GM19239 (cell line): ENCODE results near the gene IRF4.

Experiments
- DNase-seq: peaks from one replicate; pipeline ENCODE4 v3.0.0; 2011; ENCODE audit warnings: low spot score; ENCODE audit not compliant: insufficient read length
- FAIRE-seq: peaks from 2 replicates; lab custom pipeline; 2011; peaks lifted over from hg19 to GRCh38; lab: Jason Lieb, UNC

IRF4 gene

DNA sequence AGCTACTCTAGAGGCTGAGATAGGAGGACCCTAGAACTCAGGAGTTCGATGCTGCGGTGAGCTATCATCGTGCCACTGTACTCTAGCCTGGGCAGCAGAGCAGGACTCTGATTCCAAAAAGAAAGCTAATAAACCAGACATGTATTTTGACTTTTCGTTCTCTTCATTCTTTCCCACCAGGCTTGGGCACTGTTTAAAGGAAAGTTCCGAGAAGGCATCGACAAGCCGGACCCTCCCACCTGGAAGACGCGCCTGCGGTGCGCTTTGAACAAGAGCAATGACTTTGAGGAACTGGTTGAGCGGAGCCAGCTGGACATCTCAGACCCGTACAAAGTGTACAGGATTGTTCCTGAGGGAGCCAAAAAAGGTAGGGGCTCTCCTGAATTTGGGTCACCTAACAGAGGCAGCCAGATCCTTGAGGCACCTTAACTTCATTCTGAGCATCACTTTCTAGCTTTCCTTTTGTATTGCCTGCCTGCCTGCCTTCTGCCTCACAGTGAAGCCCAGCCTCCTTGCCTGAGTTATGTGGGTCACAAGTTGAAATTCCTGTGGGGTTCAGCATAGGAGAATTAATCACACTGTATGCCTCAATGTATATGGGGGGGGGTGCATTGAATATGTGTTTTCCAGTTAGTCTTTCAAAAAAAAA, 3.2 kb downstream of the IRF4 start:
- peak; percentile 75 for FAIRE-seq

DNA sequence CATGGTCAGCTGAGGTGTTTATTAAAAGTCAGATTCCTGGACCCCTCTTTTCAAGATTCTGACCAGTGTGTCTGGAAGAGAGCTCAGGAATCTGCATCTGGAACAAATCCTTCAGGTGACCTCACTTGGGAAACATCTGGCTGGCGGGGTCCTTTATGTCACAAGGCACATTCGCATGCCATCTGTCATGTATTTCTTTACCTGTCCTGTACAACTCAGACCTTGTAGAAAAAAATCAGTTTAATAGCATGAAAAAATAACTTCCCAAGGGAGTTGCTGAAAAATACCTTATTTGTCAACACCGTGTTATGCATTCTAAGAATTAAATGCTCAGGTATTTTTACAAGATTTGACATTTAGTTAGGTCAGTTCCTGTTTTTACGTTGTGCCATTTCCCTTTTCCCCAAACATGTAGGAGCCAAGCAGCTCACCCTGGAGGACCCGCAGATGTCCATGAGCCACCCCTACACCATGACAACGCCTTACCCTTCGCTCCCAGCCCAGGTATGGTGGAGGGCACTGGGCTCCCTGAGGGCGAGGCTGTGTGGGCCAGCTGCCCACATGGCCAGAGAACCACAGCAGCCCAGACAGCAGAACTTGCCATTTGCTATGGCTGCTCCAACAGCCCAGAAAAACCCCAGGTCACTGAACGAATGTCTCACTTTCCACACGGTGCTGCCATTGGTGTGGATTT, 4.0 kb downstream of the IRF4 start:
- DNase-seq (no peak), FAIRE-seq (peak; percentile 4)

More for the DNA sequence above, 3.2 kb downstream of the IRF4 start:
- DNase-seq: no peak

DNA sequence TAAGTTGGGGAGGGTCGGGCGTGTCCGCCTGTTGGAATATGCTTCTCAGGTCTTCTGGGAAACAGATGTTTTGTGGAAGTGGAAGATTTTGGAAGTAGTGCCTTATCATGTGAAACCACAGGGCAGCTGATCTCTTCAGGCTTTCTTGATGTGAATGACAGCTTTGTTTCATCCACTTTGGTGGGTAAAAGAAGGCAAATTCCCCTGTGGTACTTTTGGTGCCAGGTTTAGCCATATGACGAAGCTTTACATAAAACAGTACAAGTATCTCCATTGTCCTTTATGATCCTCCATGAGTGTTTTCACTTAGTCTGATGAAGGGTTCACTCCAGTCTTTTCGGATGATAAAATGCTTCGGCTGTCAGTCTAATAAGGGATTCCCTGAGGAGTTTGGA, 4.6 kb downstream of the IRF4 start:
- no peak for DNase-seq
- no peak for FAIRE-seq

DNA sequence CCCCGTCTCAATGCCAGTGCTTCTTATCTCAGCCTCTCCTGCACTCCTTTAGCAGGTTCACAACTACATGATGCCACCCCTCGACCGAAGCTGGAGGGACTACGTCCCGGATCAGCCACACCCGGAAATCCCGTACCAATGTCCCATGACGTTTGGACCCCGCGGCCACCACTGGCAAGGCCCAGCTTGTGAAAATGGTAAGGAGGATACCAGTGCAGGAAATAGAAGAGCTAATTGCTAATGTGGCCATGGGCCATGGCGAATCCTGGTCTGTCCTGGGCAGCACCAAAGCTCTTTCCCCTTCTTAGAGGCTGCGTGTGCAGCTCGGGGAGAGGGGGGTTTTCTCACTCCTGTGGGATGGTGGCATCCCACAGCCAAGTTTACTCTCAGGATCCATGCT, 5.5 kb downstream of the IRF4 start:
- DNase-seq: no peak
- no peak for FAIRE-seq

DNA sequence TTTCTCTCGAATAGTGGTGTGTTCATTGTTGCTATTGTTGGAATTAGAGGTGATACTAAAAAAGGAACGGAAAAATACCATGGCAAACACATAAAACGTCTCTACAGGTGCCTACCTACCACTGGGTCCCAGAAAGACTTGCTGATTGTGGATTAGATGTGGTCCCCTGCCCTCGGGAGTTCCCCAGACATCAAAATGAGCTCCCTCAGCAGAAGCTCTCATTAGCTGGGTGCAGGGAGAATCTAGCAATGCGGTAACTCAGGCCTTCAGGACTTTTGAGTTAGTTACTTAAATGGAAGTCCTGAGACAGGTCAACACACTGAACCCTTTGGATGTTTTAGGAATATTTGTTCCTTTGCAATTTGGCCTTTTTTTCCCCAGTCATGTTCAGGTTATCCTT, 6.1 kb downstream of the IRF4 start:
- DNase-seq (no peak), FAIRE-seq (no peak)

DNA sequence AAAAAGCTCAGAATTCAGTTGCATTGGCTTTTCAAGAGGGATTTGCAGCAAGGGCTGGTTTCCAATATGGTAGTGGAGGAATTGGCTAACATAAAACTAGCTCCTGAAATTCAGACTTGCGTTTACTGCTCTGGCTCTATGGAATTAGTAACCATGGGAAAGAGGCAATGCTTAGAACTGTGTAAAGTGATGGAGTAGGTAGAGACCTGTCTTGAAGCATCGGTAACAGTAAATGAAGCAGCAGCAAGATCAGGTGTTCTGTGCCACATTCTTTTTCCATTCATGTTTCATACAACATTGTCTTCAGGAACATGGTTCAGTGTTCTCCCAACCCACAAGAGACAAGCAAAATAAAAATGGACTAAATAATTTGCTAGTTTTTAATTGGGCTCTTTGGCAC, 6.5 kb downstream of the IRF4 start:
- FAIRE-seq: no peak
- no peak for DNase-seq

DNA sequence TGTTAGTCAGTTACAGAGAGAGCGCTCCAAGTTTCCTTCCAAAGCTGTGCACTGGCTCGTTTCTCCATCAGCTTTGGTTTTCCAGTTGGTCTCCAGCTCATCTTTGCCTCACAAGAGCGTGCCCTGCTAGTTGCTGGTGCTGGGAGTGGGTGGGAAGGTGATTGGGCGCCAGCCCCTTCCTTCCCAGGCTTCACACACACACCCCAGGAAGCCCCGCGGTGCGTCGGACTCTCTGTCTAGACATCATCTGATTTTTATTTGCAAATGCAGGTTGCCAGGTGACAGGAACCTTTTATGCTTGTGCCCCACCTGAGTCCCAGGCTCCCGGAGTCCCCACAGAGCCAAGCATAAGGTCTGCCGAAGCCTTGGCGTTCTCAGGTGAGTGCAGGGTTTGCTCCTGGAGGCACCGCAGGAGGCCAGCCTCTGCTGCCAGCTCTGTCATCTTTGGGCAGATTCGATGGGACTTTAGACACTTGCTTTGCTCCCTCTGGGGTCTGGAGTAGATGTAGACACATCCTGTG, 7.1 kb downstream of the IRF4 start:
- FAIRE-seq: peak; percentile 61

DNA sequence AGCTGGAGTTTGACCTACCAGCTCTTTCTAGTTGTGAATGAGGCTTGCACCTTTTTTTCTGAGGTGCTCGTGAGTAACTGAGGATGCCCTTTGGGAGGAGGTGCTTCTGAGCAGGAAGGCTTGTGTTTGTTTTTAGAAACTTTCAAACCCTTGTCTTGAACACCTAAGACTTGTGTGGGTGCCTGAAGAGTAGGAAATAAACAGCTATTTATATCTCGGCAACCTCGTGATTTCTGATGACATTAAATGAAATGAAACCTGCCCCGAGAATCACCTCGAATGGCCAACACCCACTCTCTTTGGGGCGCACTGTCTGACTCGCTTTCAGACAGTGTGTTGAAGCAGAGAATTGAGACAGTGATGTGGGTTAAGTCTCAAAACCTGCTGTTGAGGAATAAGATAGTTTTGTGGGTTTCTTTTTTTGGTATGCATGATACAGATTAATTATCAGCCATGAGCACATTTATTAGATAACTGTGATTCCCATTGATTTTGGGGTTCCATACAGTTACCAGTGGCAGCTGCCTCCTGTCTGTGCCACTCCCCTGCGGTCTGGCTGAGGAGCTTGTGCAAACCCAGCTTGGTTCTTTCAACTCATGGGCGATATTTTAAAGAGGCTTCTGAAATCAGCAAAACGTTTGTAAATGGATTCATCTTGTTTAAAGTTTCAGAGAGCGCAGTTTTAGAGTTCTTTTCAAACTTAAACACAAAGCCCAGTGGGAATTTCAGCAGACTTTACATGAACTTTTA, 8.4 kb downstream of the IRF4 start:
- FAIRE-seq (peak; percentile 93), DNase-seq (no peak)

More for the DNA sequence above, 7.1 kb downstream of the IRF4 start:
- no peak for DNase-seq

DNA sequence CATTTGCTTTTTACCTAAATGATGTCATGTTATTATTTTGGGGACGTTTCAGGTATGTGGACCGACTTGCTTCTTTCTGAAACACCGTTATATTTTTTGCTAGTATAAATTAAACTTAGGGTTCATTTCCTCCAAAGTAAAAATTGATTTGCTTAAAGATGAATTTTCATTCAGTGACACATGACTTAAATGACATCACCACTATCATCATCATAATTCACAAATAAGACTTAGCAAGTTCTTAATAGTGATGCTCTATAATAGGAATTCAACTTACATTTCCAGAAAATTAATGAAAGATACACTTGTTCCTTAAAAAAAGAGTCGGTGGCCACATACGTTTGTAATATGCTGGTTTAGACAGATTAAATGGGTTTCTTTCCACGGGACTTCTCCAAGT, 9.3 kb downstream of the IRF4 start:
- DNase-seq: no peak
- no peak for FAIRE-seq

DNA sequence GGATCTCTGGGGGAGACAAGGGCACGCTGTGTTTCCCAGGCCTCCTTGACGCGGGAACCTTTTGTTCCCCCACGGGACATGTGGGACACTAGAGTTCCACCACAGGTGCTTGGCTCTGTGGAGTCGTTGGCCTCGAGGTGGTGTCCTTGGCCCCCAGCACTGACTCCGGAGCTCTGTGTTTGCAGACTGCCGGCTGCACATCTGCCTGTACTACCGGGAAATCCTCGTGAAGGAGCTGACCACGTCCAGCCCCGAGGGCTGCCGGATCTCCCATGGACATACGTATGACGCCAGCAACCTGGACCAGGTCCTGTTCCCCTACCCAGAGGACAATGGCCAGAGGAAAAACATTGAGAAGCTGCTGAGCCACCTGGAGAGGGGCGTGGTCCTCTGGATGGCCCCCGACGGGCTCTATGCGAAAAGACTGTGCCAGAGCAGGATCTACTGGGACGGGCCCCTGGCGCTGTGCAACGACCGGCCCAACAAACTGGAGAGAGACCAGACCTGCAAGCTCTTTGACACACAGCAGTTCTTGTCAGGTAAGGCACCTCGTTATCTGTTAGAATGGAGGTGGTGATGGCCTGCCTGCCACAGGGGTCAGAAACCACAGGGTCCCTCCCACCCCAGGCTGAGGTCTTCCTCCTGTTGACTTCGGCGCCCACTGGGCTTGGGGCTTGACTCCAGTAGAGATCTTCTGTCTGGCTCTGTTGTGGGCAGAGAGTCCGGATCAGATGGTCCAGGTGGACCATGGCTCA, 9.9 kb downstream of the IRF4 start:
- FAIRE-seq: peak; percentile 18
- DNase-seq: no peak

DNA sequence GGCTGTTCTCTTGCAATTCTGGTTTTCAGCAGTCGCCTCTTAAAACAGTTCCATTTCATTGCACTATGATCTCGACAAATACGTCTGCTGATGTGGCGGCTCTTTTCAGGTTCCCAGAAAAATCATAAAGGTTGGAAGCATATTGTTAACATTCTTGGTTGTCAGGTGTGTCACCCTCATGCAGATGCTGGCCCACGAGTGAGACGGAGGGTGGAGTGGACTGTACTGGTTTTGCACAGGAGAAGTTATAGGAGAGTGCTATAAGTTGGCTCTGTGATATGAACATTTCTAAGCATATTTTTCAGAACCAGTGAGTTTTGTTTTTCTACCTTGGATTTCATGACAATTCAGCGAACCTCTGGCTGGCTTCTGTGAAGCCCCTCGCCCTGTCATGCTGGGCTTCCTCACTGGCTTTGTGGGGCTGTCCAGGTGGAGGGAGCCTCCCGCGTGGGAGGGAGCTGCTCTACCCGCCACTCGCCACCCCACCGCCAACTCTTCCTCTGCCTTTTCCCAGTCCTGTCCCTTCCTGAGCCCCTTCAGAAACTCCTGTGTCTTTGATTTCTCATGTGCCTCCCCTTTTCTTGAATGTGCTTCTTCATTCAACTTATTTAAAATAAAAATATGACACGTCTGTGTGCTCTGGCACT, 10.6 kb downstream of the IRF4 start:
- no peak for DNase-seq
- peak; percentile 40 for FAIRE-seq

DNA sequence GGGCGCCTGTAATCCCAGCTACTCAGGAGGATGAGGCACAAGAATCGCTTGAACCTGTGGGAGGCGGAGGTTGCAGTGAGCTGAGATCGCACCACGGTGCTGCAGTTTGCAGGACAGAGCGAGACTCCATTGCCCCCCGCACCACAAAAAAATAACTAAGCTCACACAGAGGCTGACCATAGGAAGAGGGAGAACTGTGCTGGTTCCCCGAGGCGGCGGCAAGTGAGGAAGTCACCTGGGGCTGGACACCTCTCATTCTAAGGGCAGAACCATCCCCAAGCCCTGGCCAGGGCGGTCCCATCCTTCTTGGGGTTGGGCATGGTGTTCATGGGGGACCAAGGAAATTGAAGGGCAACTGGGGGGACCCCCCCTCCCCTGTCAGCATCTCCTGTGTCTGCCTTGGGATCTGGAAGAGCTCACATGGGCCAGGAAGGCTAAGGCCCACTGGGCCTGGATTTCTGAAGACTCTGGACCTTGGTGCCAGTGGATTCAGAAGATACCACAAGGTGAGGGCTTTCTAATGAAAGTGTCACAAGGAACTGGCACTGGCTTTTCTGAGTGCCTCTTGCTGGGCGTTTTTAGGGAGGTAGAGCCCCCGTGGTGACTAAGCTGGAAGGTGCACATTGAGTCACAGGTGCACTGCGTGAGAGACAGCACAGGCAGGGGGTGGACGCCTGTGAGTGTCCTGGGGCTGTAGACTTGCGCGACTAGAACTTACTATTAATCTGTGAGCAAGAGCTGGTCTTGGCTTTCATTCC, 11.5 kb downstream of the IRF4 start:
- peak; percentile 18 for FAIRE-seq

DNA sequence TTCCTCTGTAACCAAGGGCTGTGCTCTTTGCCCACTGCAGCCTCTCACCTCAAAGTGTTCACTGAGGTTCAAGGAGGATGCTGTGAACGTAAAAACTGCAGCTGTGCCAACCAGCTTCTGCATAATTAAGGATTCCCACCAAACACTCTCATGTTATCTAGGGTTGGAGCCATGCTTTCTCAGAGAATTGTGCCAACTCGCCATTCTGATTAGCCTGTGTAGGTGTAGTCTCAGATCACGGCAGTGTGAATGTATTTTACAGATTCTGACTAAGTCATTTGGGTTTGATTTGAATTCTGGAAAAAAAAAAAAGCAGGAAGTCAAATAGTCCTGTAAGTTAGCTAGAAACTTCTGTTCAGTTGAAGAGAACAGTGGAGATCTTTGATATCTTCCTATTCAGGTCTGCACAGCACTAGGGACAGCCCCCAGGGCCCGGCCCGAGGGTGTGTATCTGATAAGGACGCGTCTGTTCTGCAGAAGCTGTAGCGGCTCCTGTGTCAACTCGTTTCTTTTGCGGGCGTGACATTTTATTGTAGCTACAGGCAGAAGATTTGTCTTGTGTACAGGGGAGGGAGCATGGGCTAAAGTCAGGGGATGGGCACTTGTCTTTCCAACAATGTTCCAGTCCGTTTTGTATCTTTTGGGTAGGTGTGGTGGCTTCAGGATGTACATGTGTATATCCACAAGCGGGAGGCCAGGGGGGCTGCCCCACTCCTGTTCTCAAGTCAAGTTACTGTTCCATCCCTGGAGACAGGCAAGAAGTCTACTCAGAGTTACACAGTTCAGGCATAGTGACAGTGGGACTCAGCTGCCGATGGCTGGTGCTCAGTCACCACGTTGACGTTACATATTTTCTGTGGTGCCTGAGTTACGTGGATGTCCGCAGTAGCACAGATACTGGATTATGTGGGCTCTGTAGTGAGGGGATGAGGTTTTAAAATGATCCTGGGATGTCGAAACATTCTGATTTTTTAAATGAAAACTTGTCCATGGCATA, 12.4 kb downstream of the IRF4 start:
- FAIRE-seq: peak; percentile 11
- no peak for DNase-seq

More for the DNA sequence above, 11.5 kb downstream of the IRF4 start:
- no peak for DNase-seq

DNA sequence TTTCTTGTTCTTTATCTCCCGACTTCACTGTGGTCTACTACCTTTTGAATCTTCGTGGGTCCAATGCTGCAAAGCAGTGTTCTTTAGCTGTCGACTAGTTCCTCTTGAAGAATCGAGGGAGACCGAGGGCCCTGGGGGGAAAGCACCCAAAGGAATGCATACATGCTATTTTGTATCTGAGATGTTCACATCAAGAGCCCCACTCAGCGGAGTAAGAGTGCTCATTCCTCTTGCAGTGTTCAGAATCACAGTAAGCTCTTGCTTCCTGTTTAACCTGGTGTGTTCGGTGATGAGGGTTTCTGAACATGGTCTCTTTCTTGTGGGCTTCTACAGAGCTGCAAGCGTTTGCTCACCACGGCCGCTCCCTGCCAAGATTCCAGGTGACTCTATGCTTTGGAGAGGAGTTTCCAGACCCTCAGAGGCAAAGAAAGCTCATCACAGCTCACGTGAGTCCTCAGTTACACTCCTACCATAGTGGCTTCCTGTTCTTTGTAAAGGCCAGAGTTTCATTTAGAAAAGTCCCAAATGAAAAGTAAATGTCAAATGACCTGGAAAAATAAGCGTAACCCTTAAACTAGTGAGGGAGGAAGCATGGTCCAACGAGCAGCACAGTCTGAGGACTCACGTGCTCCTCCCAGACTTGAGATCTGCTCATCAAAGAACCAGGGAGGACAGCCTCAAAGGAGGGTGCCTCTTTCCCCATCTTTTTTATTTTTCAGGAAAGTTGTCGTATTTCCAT, 13.3 kb downstream of the IRF4 start:
- FAIRE-seq: peak; percentile 64
- no peak for DNase-seq

DNA sequence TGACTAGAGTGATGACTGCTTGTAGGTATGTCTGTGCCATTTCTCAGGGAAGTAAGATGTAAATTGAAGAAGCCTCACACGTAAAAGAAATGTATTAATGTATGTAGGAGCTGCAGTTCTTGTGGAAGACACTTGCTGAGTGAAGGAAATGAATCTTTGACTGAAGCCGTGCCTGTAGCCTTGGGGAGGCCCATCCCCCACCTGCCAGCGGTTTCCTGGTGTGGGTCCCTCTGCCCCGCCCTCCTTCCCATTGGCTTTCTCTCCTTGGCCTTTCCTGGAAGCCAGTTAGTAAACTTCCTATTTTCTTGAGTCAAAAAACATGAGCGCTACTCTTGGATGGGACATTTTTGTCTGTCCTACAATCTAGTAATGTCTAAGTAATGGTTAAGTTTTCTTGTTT, 16.6 kb downstream of the IRF4 start:
- FAIRE-seq (no peak), DNase-seq (no peak)

DNA sequence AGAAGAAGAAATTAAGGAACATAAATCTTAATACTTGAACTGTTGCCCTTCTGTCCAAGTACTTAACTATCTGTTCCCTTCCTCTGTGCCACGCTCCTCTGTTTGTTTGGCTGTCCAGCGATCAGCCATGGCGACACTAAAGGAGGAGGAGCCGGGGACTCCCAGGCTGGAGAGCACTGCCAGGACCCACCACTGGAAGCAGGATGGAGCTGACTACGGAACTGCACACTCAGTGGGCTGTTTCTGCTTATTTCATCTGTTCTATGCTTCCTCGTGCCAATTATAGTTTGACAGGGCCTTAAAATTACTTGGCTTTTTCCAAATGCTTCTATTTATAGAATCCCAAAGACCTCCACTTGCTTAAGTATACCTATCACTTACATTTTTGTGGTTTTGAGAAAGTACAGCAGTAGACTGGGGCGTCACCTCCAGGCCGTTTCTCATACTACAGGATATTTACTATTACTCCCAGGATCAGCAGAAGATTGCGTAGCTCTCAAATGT, 17.1 kb downstream of the IRF4 start:
- no peak for DNase-seq
- no peak for FAIRE-seq

DNA sequence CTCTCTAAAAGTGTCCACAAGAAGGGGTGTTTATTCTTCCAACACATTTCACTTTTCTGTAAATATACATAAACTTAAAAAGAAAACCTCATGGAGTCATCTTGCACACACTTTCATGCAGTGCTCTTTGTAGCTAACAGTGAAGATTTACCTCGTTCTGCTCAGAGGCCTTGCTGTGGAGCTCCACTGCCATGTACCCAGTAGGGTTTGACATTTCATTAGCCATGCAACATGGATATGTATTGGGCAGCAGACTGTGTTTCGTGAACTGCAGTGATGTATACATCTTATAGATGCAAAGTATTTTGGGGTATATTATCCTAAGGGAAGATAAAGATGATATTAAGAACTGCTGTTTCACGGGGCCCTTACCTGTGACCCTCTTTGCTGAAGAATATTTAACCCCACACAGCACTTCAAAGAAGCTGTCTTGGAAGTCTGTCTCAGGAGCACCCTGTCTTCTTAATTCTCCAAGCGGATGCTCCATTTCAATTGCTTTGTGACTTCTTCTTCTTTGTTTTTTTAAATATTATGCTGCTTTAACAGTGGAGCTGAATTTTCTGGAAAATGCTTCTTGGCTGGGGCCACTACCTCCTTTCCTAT, 17.9 kb downstream of the IRF4 start:
- no peak for DNase-seq
- peak; percentile 57 for FAIRE-seq
